ENCODE measurements around the gene C19orf73. TPM values are rescaled to one million over a fixed set of nuclear protein-coding genes. Genes with fewer than 3 reads are reported as not detected.
A peak's percentile ranks its signal among the peaks of the same experiment; 100 is the strongest.

C19orf73 gene
- total and polyA plus RNA-seq, 2 donors (not counting 1 experiment from before 2014, with no cell fraction given), result 0.30 to 0.83 TPM

DNA sequence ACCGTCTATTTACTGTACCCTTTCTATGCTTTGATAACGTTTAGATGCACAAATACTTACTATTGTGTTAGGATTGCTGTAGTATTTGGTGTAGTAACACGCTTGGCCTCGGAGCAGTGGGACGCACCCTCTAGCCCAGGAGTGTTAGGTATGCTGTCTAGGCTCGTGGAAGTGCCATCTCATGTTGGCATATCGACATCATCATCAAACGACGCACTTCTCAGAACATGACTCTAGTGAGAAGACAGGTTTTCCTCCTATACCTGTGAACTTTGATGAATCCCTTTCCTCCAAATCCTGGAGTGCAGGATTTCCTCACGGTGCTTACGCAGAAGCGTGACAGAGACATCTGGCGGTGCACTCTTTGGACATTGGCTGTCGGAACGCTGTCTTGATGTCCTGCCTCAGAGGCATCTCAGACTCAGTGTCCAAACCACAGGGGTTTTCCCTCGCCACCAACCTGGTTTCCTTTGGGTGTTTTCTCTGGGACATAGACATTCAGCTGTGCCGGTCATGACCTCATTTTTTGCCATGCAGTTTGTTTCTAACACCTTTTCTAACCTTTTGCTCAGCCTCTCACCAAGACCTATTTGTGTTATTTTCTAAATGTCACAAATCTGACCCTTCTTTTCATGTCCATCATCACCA lies 27.4 kb downstream of the C19orf73 start:
- no peak for DNase-seq (ENCODE audit: low read depth in 2 of 2)
- H3K36me3 ChIP-seq (ENCODE audit: control insufficient read depth, insufficient read depth, low read length), result peaks cover 23% of the 10 kb centered on the region
- H3K4me1 ChIP-seq (ENCODE audit: control insufficient read depth, extremely low read depth, insufficient read depth, low read length), result peaks cover 7% of the 10 kb centered on the region
- no peaks in the 10 kb centered on the region for H3K27me3 ChIP-seq (ENCODE audit: control insufficient read depth, insufficient read depth, low read length)
- no peak overlapping the region for H2AFZ ChIP-seq (ENCODE audit: low read length)
- TF ChIP-seq, protein P1, sequence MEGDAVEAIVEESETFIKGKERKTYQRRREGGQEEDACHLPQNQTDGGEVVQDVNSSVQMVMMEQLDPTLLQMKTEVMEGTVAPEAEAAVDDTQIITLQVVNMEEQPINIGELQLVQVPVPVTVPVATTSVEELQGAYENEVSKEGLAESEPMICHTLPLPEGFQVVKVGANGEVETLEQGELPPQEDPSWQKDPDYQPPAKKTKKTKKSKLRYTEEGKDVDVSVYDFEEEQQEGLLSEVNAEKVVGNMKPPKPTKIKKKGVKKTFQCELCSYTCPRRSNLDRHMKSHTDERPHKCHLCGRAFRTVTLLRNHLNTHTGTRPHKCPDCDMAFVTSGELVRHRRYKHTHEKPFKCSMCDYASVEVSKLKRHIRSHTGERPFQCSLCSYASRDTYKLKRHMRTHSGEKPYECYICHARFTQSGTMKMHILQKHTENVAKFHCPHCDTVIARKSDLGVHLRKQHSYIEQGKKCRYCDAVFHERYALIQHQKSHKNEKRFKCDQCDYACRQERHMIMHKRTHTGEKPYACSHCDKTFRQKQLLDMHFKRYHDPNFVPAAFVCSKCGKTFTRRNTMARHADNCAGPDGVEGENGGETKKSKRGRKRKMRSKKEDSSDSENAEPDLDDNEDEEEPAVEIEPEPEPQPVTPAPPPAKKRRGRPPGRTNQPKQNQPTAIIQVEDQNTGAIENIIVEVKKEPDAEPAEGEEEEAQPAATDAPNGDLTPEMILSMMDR (conservative IDR thresholded peaks at IDR 0.05 in 1 of 2, IDR thresholded peaks at IDR 0.05 in 1 of 2; ENCODE audit: low read depth in 1 of 2, low read length in 2 of 2), result no peak
- no peak for TF ChIP-seq EZH2 (IDR thresholded peaks at IDR 0.05; ENCODE audit: low read length, missing control alignments)
- H3K9ac ChIP-seq (ENCODE audit: insufficient read depth, low read length), result no peak overlapping the region
- peaks cover 60% of the 10 kb centered on the region for H3K79me2 ChIP-seq (ENCODE audit: control insufficient read depth, insufficient read depth, low read length)
- H3K27ac ChIP-seq (ENCODE audit: insufficient read depth, low read length), result no peak overlapping the region
- no peaks in the 10 kb centered on the region for H4K20me1 ChIP-seq (ENCODE audit: control insufficient read depth, extremely low read depth, insufficient read depth, low read length)
- H3K4me2 ChIP-seq (ENCODE audit: extremely low read depth, insufficient read depth, low read length), result no peak overlapping the region
- H3K9me3 ChIP-seq (ENCODE audit: control insufficient read depth, insufficient read depth, low read depth, low read length), result no peaks in the 10 kb centered on the region
- no peak overlapping the region for H3K4me3 ChIP-seq (replicated peaks in 1 of 4; ENCODE audit: control extremely low read depth in 1 of 4, insufficient read depth in 1 of 4, low read depth in 3 of 4, low read length in 4 of 4)

DNA sequence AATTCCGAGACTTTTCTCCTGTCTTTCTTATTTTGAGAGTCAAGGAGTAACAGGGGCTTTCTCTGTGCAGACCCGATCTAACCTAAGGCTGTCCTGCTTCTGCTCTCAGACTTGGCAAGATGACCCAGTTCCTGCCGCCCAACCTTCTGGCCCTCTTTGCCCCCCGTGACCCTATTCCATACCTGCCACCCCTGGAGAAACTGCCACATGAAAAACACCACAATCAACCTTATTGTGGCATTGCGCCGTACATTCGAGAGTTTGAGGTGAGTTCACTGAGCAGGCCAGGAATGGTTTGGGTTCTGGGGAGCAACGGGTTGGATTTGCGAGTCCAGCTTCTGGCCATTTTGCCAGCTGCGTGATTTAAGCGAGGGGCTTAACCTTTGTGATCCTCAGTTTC lies 32.6 kb downstream of the C19orf73 start:
- peaks cover 4% of the 10 kb centered on the region for H4K20me1 ChIP-seq (ENCODE audit: control insufficient read depth, extremely low read depth, insufficient read depth, low read length)
- peaks cover 52% of the 10 kb centered on the region for H3K79me2 ChIP-seq (ENCODE audit: control insufficient read depth, insufficient read depth, low read length)
- H2AFZ ChIP-seq (ENCODE audit: low read length), result no peak overlapping the region
- H3K36me3 ChIP-seq (ENCODE audit: control insufficient read depth, insufficient read depth, low read length), result peaks cover 10% of the 10 kb centered on the region
- peaks cover 7% of the 10 kb centered on the region for H3K4me1 ChIP-seq (ENCODE audit: control insufficient read depth, extremely low read depth, insufficient read depth, low read length)
- peak overlapping the region; percentile 99 for H3K4me2 ChIP-seq (ENCODE audit: extremely low read depth, insufficient read depth, low read length)
- H3K4me3 ChIP-seq (replicated peaks in 1 of 4; ENCODE audit: control extremely low read depth in 1 of 4, insufficient read depth in 1 of 4, low read depth in 3 of 4, low read length in 4 of 4), result peak overlapping the region; percentile 78 to 87 (median 84)
- no peak for DNase-seq (ENCODE audit: low read depth in 2 of 2)
- H3K27me3 ChIP-seq (ENCODE audit: control insufficient read depth, insufficient read depth, low read length), result no peaks in the 10 kb centered on the region
- TF ChIP-seq, protein P1 (conservative IDR thresholded peaks at IDR 0.05 in 1 of 2, IDR thresholded peaks at IDR 0.05 in 1 of 2; ENCODE audit: low read depth in 1 of 2, low read length in 2 of 2), result no peak
- TF ChIP-seq EZH2 (IDR thresholded peaks at IDR 0.05; ENCODE audit: low read length, missing control alignments), result no peak
- no peaks in the 10 kb centered on the region for H3K9me3 ChIP-seq (ENCODE audit: control insufficient read depth, insufficient read depth, low read depth, low read length)
- H3K27ac ChIP-seq (ENCODE audit: insufficient read depth, low read length), result peak overlapping the region; percentile 86
- H3K9ac ChIP-seq (ENCODE audit: insufficient read depth, low read length), result peak overlapping the region; percentile 87

DNA sequence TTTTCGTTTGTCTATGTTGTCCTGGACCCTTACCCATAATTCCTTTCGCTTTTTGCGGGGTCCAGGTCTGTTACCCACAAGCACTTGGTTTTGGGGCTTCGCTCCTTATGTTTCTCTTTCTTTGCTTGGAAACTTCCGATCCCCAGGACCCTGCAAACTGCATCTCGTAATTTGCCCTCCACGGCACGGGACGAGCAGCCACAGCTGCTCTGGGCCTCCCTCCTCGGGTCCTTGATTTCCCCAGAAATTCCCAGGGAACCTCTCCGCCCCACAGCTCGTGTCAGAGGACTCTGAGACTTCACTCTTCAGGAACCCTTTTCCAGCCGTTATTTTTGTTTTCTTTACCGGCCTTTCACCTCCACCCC lies 33.1 kb downstream of the C19orf73 start:
- H2AFZ ChIP-seq (ENCODE audit: low read length), result no peak overlapping the region
- TF ChIP-seq, protein P1 (conservative IDR thresholded peaks at IDR 0.05 in 1 of 2, IDR thresholded peaks at IDR 0.05 in 1 of 2; ENCODE audit: low read depth in 1 of 2, low read length in 2 of 2), result no peak
- no peak for TF ChIP-seq EZH2 (IDR thresholded peaks at IDR 0.05; ENCODE audit: low read length, missing control alignments)
- peaks cover 7% of the 10 kb centered on the region for H3K4me1 ChIP-seq (ENCODE audit: control insufficient read depth, extremely low read depth, insufficient read depth, low read length)
- H3K27ac ChIP-seq (ENCODE audit: insufficient read depth, low read length), result peak overlapping the region; percentile 86
- H3K36me3 ChIP-seq (ENCODE audit: control insufficient read depth, insufficient read depth, low read length), result peaks cover 9% of the 10 kb centered on the region
- peaks cover 50% of the 10 kb centered on the region for H3K79me2 ChIP-seq (ENCODE audit: control insufficient read depth, insufficient read depth, low read length)
- H3K9me3 ChIP-seq (ENCODE audit: control insufficient read depth, insufficient read depth, low read depth, low read length), result no peaks in the 10 kb centered on the region
- no peaks in the 10 kb centered on the region for H3K27me3 ChIP-seq (ENCODE audit: control insufficient read depth, insufficient read depth, low read length)
- H3K4me3 ChIP-seq (replicated peaks in 1 of 4; ENCODE audit: control extremely low read depth in 1 of 4, insufficient read depth in 1 of 4, low read depth in 3 of 4, low read length in 4 of 4), result peak overlapping the region; percentile 78 to 87 (median 84)
- H3K9ac ChIP-seq (ENCODE audit: insufficient read depth, low read length), result peak overlapping the region; percentile 87
- H3K4me2 ChIP-seq (ENCODE audit: extremely low read depth, insufficient read depth, low read length), result peak overlapping the region; percentile 99
- peaks cover 4% of the 10 kb centered on the region for H4K20me1 ChIP-seq (ENCODE audit: control insufficient read depth, extremely low read depth, insufficient read depth, low read length)
- no peak for DNase-seq (ENCODE audit: low read depth in 2 of 2)
